ENCODE measurements around the gene NDRG3. TPM values are rescaled to one million over a fixed set of nuclear protein-coding genes. Genes with fewer than 3 reads are reported as not detected.

The NDRG3 gene
- total RNA-seq, 2 experiments from 2014 or later, result 14.4 to 22.1 TPM

DNA sequence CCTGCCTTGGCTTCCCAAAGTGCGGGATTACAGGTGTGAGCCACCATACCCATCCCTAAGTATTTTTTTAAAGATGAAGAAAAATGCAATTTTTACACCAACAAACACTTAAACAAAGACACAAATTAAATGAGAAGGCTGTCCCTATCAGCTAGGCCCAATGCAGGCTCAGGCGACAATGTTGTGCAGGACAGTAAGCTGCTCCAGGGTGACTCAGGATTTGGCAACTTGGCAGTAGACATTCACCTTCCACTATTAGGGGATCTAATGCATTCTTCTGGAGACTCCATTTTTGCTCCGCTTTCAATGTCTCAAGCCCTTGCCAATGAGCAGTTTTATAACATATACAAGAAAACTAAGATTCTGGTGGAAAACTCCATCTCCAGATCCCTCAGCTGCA, 19.7 kb downstream of the NDRG3 start:
- Histone ChIP-seq H3K4me2 (ENCODE audit: low read length) (no peak overlapping the region), H3K4me1 (ENCODE audit: insufficient read depth, low read length, poor library complexity, severe bottlenecking) (no peaks in the 10 kb centered on the region), H3K9me2 (ENCODE audit: insufficient read depth, low read length) (no peaks in the 10 kb centered on the region), H4K20me1 (ENCODE audit: insufficient read depth, low read length) (no peaks in the 10 kb centered on the region), H3K9me3 (ENCODE audit: low read length) (no peaks in the 10 kb centered on the region), H3K27ac (ENCODE audit: low read depth, low read length, poor library complexity, severe bottlenecking) (no peak overlapping the region), H2AFZ (ENCODE audit: low read length) (no peak overlapping the region), H3K79me2 (ENCODE audit: insufficient read depth, low read depth, low read length) (no peaks in the 10 kb centered on the region), H3K36me3 (ENCODE audit: insufficient read depth, low read length) (no peaks in the 10 kb centered on the region), H3K4me3 (ENCODE audit: low read depth, low read length, poor library complexity, severe bottlenecking) (no peak overlapping the region)
- intact Hi-C loops (cut with micrococcal nuclease; ENCODE audit: unreplicated experiment), result no loop called here
- ChIA-PET POLR2A (interaction anchor here (0.7 kb wide), 1 partner anchor 127 kb away, joined by 4 read pairs; no protein-coding TSS in a partner anchor), CTCF (ENCODE audit: unreplicated experiment) (no interaction called here)
- no TSS peak for BruUV-seq (replicated peaks)
- TF ChIP-seq EZH2phosphoT487 (IDR thresholded peaks at IDR 0.05; ENCODE audit: borderline replicate concordance, low read depth, low read length), result no peak
- TF ChIP-seq, protein P1, sequence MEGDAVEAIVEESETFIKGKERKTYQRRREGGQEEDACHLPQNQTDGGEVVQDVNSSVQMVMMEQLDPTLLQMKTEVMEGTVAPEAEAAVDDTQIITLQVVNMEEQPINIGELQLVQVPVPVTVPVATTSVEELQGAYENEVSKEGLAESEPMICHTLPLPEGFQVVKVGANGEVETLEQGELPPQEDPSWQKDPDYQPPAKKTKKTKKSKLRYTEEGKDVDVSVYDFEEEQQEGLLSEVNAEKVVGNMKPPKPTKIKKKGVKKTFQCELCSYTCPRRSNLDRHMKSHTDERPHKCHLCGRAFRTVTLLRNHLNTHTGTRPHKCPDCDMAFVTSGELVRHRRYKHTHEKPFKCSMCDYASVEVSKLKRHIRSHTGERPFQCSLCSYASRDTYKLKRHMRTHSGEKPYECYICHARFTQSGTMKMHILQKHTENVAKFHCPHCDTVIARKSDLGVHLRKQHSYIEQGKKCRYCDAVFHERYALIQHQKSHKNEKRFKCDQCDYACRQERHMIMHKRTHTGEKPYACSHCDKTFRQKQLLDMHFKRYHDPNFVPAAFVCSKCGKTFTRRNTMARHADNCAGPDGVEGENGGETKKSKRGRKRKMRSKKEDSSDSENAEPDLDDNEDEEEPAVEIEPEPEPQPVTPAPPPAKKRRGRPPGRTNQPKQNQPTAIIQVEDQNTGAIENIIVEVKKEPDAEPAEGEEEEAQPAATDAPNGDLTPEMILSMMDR (conservative IDR thresholded peaks at IDR 0.05; ENCODE audit: low read length), result no peak
- DNase-seq (ENCODE audit: low spot score), result no peak

DNA sequence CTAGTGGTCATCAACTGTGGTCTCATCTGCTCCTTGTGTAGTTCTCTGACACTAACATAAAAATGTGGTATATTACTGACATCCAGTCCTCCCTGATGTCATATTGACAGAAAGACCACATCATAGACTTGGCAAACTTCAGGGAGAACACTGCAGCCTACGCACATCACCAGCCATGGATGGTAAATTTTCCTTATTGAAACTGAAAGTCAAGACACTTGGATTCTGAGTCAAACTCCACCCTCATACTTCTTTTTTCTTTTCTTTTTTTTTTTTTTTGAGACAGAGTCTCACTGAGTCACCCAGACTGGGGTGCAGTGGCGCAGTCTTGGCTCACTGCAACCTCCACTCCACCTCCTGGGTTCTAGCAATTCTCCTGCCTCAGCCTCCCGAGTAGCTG, 25.4 kb downstream of the NDRG3 start:
- no TSS peak for BruUV-seq (replicated peaks)
- POLR2A ChIA-PET, result no interaction called here

GRCh38 chr20:36717657-36718056, 28.2 kb downstream of the NDRG3 start:
- Histone ChIP-seq H3K27ac (ENCODE audit: low read depth, low read length, poor library complexity, severe bottlenecking) (no peak overlapping the region), H3K9me2 (ENCODE audit: insufficient read depth, low read length) (no peaks in the 10 kb centered on the region), H3K9me3 (ENCODE audit: low read length) (no peaks in the 10 kb centered on the region), H3K4me2 (ENCODE audit: low read length) (no peak overlapping the region), H3K36me3 (ENCODE audit: insufficient read depth, low read length) (peaks cover 10% of the 10 kb centered on the region), H3K79me2 (ENCODE audit: insufficient read depth, low read depth, low read length) (no peaks in the 10 kb centered on the region), H4K20me1 (ENCODE audit: insufficient read depth, low read length) (no peaks in the 10 kb centered on the region), H3K4me1 (ENCODE audit: insufficient read depth, low read length, poor library complexity, severe bottlenecking) (no peaks in the 10 kb centered on the region), H2AFZ (ENCODE audit: low read length) (no peak overlapping the region), H3K4me3 (ENCODE audit: low read depth, low read length, poor library complexity, severe bottlenecking) (no peak overlapping the region)
- intact Hi-C loops (cut with micrococcal nuclease; ENCODE audit: unreplicated experiment), result no loop called here
- no TSS peak for BruUV-seq (replicated peaks)
- ChIA-PET POLR2A (no interaction called here), CTCF (ENCODE audit: unreplicated experiment) (no interaction called here)
- DNase-seq (ENCODE audit: low spot score), result peak; percentile 31
- TF ChIP-seq, protein P1 (conservative IDR thresholded peaks at IDR 0.05; ENCODE audit: low read length), result peak; percentile 72
- no peak for TF ChIP-seq EZH2phosphoT487 (IDR thresholded peaks at IDR 0.05; ENCODE audit: borderline replicate concordance, low read depth, low read length)

More for the DNA sequence above, 25.4 kb downstream of the NDRG3 start:
- no peak overlapping the region for H3K4me3 ChIP-seq (ENCODE audit: low read depth, low read length, poor library complexity, severe bottlenecking)
- no peak overlapping the region for H3K27ac ChIP-seq (ENCODE audit: low read depth, low read length, poor library complexity, severe bottlenecking)
- DNase-seq (ENCODE audit: low spot score), result no peak
- no peak overlapping the region for H3K4me2 ChIP-seq (ENCODE audit: low read length)
- H3K9me2 ChIP-seq (ENCODE audit: insufficient read depth, low read length), result no peaks in the 10 kb centered on the region
- H3K79me2 ChIP-seq (ENCODE audit: insufficient read depth, low read depth, low read length), result no peaks in the 10 kb centered on the region
- intact Hi-C loops (cut with micrococcal nuclease; ENCODE audit: unreplicated experiment), result no loop called here
- no peak for TF ChIP-seq EZH2phosphoT487 (IDR thresholded peaks at IDR 0.05; ENCODE audit: borderline replicate concordance, low read depth, low read length)
- TF ChIP-seq, protein P1 (conservative IDR thresholded peaks at IDR 0.05; ENCODE audit: low read length), result no peak
- H4K20me1 ChIP-seq (ENCODE audit: insufficient read depth, low read length), result no peaks in the 10 kb centered on the region
- CTCF ChIA-PET (ENCODE audit: unreplicated experiment), result no interaction called here
- H3K36me3 ChIP-seq (ENCODE audit: insufficient read depth, low read length), result peaks cover 10% of the 10 kb centered on the region
- H3K9me3 ChIP-seq (ENCODE audit: low read length), result no peaks in the 10 kb centered on the region
- no peaks in the 10 kb centered on the region for H3K4me1 ChIP-seq (ENCODE audit: insufficient read depth, low read length, poor library complexity, severe bottlenecking)
- H2AFZ ChIP-seq (ENCODE audit: low read length), result no peak overlapping the region
